ENCODE measurements around the gene SLC5A11. TPM values are rescaled to one million over a fixed set of nuclear protein-coding genes. Genes with fewer than 3 reads are reported as not detected.

SLC5A11 gene
- total RNA-seq, 1 experiment from 2014 or later = 0.51 TPM

DNA sequence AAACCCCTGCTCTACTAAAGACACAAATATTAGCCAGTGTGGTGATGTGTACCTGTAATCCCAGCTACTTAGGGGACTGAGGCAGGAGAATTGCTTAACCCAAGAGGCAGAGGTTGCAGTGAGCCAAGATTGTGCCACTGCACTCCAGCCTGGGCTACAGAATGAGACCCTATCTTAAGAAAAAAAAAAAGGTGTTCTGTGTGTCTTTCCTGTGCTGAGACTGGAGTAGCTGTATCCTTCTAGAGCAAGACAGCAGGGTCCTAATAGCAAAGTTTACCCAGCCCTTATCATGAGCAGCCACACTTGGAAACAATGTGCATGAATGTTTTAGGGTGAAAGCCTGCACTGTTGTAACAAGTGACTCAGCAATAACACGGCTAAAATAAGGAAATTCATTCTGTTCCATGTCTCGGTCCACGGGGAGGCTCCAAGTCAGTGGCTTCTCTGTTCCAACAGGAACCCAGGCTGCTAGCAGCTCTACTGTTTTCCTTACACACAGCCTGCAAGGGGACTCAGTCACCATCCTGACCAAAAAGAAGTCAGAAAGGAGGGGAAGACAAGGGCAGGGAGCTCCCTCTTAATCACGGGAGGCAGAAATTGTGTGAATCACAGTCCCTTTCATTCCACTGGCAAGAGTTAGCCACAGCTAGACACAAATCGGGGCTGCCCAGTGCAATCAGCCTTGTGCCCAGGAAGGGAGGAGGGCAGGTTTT lies 7.1 kb upstream of the SLC5A11 start:
- ChIA-PET CTCF (no interaction called here), POLR2A (ENCODE audit: unreplicated experiment) (no interaction called here)
- H3K27me3 ChIP-seq (ENCODE audit: low read length) = no peaks in the 10 kb centered on the region
- ATAC-seq = peak; percentile 41
- no peaks in the 10 kb centered on the region for H3K36me3 ChIP-seq (ENCODE audit: low read depth, low read length)
- H3K9me2 ChIP-seq (replicated peaks; ENCODE audit: low read length) = no peaks in the 10 kb centered on the region
- H2AFZ ChIP-seq (ENCODE audit: low read length) = peak overlapping the region; percentile 82
- peak; percentile 30 for DNase-seq
- peaks cover 24% of the 10 kb centered on the region for H3K4me1 ChIP-seq (ENCODE audit: insufficient read depth, low read length)
- no peaks in the 10 kb centered on the region for H3F3A ChIP-seq (ENCODE audit: low read length, unreplicated experiment)
- no TSS peak for BruUV-seq (replicated peaks)
- no peaks in the 10 kb centered on the region for H4K20me1 ChIP-seq (ENCODE audit: low read length)
- TF ChIP-seq EZH2phosphoT487 (IDR thresholded peaks at IDR 0.05; ENCODE audit: borderline replicate concordance, low read length) (no peak), EZH2 (IDR thresholded peaks at IDR 0.05; ENCODE audit: low read length, unreplicated experiment) (no peak), CTCF (conservative IDR thresholded peaks at IDR 0.05; ENCODE audit: low read depth, low read length) (no peak)
- peak overlapping the region; percentile 64 for H3K4me2 ChIP-seq (ENCODE audit: low read length)
- no peak overlapping the region for H3K4me3 ChIP-seq (ENCODE audit: low read length)
- H3K9ac ChIP-seq (ENCODE audit: low read length) = 0 out of 2 replicates have a peak overlapping the region, but pooled peaks have one; percentile 23
- peak overlapping the region; percentile 62 for H3K27ac ChIP-seq (ENCODE audit: low read length)
- H3K9me3 ChIP-seq (ENCODE audit: low read length) = no peaks in the 10 kb centered on the region
- no peaks in the 10 kb centered on the region for H3K79me2 ChIP-seq (ENCODE audit: low read length)
- intact Hi-C loops (cut with micrococcal nuclease) = loop anchor here (10.0 kb wide), 2 partner anchors 66 to 176 kb away; partner anchors contain the start of gene ARHGAP17

- Histone ChIP-seq H3K79me2 (ENCODE audit: low read length) (no peaks in the 10 kb centered on the region), H3K9me3 (ENCODE audit: low read length) (no peaks in the 10 kb centered on the region), H3K9me2 (replicated peaks; ENCODE audit: low read length) (no peaks in the 10 kb centered on the region), H3K27ac (ENCODE audit: low read length) (peak overlapping the region; percentile 62), H3K27me3 (ENCODE audit: low read length) (no peaks in the 10 kb centered on the region), H3K4me2 (ENCODE audit: low read length) (peak overlapping the region; percentile 64), H3K4me1 (ENCODE audit: insufficient read depth, low read length) (peaks cover 27% of the 10 kb centered on the region), H4K20me1 (ENCODE audit: low read length) (no peaks in the 10 kb centered on the region), H3K4me3 (ENCODE audit: low read length) (no peak overlapping the region), H3K9ac (ENCODE audit: low read length) (0 out of 2 replicates have a peak overlapping the region, but pooled peaks have one; percentile 23), H2AFZ (ENCODE audit: low read length) (peak overlapping the region; percentile 82; the same call in 1 of the 2 replicates), H3K36me3 (ENCODE audit: low read depth, low read length) (no peaks in the 10 kb centered on the region), H3F3A (ENCODE audit: low read length, unreplicated experiment) (no peaks in the 10 kb centered on the region)
- TF ChIP-seq CTCF (conservative IDR thresholded peaks at IDR 0.05; ENCODE audit: low read depth, low read length) = no peak
- no peak for TF ChIP-seq EZH2 (IDR thresholded peaks at IDR 0.05; ENCODE audit: low read length, unreplicated experiment)
- TF ChIP-seq EZH2phosphoT487 (IDR thresholded peaks at IDR 0.05; ENCODE audit: borderline replicate concordance, low read length) = no peak
- no peak for ATAC-seq
- ChIA-PET CTCF (no interaction called here), POLR2A (ENCODE audit: unreplicated experiment) (no interaction called here)
- BruUV-seq (replicated peaks) = no TSS peak
- no peak for DNase-seq
- intact Hi-C loops (cut with micrococcal nuclease) = loop anchor here (10.0 kb wide), 2 partner anchors 65 to 175 kb away; partner anchors contain the start of gene ARHGAP17
Measured at GRCh38 chr16:24839347-24839972, 6.3 kb upstream of the SLC5A11 start.
